HG03558 (cell line): ENCODE results near the gene GRN.
"Not testable (repeated sequence)": the region's sequence is repeated elsewhere in the genome, so short reads cannot be mapped to it uniquely, and the experiment has no call there.

Source experiments
- ATAC-seq: cut with Tn5 transposase; IDR thresholded peaks from one replicate; pipeline ENCODE4 v1.9.1; 2021; ENCODE audit warnings: moderate number of reproducible peaks; ENCODE audit not compliant: unreplicated experiment; ENCODE audit errors: extremely low read depth

GRN gene

GRCh38 chr17:44343510-44344209 is 1.4 kb upstream of the GRN start:
- no peak for ATAC-seq

- no peak for ATAC-seq
These were observed 438 bp downstream of the GRN start for GRCh38 chr17:44345454-44346026.

GRCh38 chr17:44346064-44346844 is 1.2 kb downstream of the GRN start:
- ATAC-seq: no peak

GRCh38 chr17:44347206-44348055 is 2.3 kb downstream of the GRN start:
- not testable (repeated sequence) for ATAC-seq

- ATAC-seq: no peak
These were observed 3.3 kb downstream of the GRN start for GRCh38 chr17:44348234-44348987.

GRCh38 chr17:44348988-44349364 is 3.9 kb downstream of the GRN start:
- ATAC-seq: no peak

GRCh38 chr17:44349553-44350070 is 4.5 kb downstream of the GRN start:
- ATAC-seq: no peak

- no peak for ATAC-seq
These were observed 5.7 kb downstream of the GRN start for GRCh38 chr17:44350733-44351226.

- no peak for ATAC-seq
These were observed 6.4 kb downstream of the GRN start for GRCh38 chr17:44351464-44351863.

- no peak for ATAC-seq
These were observed 7.1 kb downstream of the GRN start for GRCh38 chr17:44351961-44352827.

GRCh38 chr17:44352828-44353671 is 7.9 kb downstream of the GRN start:
- ATAC-seq: no peak

- ATAC-seq: no peak
These were observed 8.7 kb downstream of the GRN start for GRCh38 chr17:44353672-44354331.

- no peak for ATAC-seq
These were observed 9.8 kb downstream of the GRN start for GRCh38 chr17:44354582-44355561.

GRCh38 chr17:44355642-44356099 is 10.6 kb downstream of the GRN start:
- no peak for ATAC-seq

GRCh38 chr17:44356241-44356640 is 11.1 kb downstream of the GRN start:
- ATAC-seq: no peak

- no peak for ATAC-seq
These were observed 13.0 kb downstream of the GRN start for GRCh38 chr17:44358066-44358465.
